Stimulated activated naive B cell treated with anti-CD40 and anti-IgM and Interleukin-4, amounts not matched to agents 10 μg/mL and 1 μg/mL and 100 μg/mL, for 72 hours (primary cell): ENCODE results near the gene TELO2.
A peak's percentile ranks its signal among the peaks of the same experiment; 100 is the strongest.

Experiments used
- ATAC-seq, 2 donors: fragments of 150-1000 bp; cut with Tn5 transposase; replicated peaks; 2 replicates each; pipeline ENCODE4 v1.10.0; 2021; ENCODE audit warnings: moderate library complexity in 1 of 2
- DNase-seq: peaks from one replicate; pipeline ENCODE4 v3.0.0; 2021
- H3K27ac Mint-ChIP-seq: one replicate; pipeline ENCODE4 v1.8.0; 2022; ENCODE audit warnings: mild to moderate bottlenecking, mixed read lengths
- H3K27me3 Mint-ChIP-seq, 2 donors: one replicate each; pipeline ENCODE4 v1.8.0; 2022; ENCODE audit warnings: mixed read lengths in 2 of 2
- H3K36me3 Mint-ChIP-seq, 2 donors: one replicate each; pipeline ENCODE4 v1.8.0; 2022; ENCODE audit warnings: mixed read lengths in 2 of 2, mild to moderate bottlenecking in 1 of 2
- H3K4me1 Mint-ChIP-seq, 2 donors: one replicate each; pipeline ENCODE4 v1.8.0; 2022; ENCODE audit warnings: mixed read lengths in 2 of 2, mild to moderate bottlenecking in 1 of 2
- H3K4me3 Mint-ChIP-seq, 2 donors: one replicate each; pipeline ENCODE4 v1.8.0; 2022; ENCODE audit warnings: mild to moderate bottlenecking in 2 of 2, mixed read lengths in 2 of 2, moderate library complexity in 1 of 2
- H3K9me3 Mint-ChIP-seq, 2 donors: one replicate each; pipeline ENCODE4 v1.8.0; 2022; ENCODE audit warnings: mixed read lengths in 2 of 2, mild to moderate bottlenecking in 1 of 2

TELO2 gene

DNA sequence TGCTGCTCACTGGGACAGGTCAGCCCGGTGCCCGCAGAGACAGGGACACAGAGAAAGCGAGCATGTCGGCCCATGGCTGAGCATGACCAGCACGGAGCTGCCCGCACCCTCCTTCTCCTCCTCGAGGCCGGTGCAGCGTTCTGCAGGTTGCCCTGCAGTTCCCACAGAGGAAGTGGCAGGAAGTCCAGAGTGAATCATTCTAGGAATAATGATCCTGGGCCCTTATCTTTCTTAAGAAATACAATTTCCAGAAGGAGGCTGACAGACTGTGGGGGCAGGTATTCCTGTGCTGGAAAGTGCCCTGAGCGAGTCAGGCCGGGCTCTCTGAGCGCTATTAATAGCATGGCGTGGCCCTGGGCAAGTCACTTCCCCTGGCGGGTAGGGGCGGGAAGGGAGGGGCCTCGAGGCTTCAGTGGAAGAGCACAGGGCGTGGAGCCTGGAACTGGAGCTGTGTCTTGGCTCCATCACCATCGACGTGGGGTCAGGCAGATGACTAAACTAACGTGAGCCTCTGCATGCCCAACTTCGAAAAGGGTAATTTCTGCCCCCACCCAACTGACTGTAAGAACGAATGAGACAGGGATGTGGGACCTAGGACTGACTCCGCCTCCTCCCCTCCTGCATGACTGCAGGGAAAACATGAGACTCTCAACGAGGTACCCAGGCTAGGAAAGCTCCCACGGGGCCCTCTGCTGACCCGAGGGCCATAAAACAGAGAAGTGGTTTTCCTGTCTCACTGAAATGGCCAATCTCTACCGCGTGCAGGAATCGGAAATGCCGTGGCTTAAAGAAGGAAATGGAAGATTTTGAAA lies 50.1 kb downstream of the TELO2 start:
- peaks cover 0 to 6% of the 10 kb centered on the region in 2 donors for H3K36me3 Mint-ChIP-seq
- H3K4me3 Mint-ChIP-seq, result peak overlapping the region; percentile 66 to 76
- H3K27ac Mint-ChIP-seq, result peak overlapping the region; percentile 95
- H3K27me3 Mint-ChIP-seq, result no peaks in the 10 kb centered on the region
- DNase-seq (peak; percentile 55), ATAC-seq (peak; percentile 79 to 86)
- no peaks in the 10 kb centered on the region for H3K9me3 Mint-ChIP-seq
- peaks cover 26 to 39% of the 10 kb centered on the region in 2 donors for H3K4me1 Mint-ChIP-seq

DNA sequence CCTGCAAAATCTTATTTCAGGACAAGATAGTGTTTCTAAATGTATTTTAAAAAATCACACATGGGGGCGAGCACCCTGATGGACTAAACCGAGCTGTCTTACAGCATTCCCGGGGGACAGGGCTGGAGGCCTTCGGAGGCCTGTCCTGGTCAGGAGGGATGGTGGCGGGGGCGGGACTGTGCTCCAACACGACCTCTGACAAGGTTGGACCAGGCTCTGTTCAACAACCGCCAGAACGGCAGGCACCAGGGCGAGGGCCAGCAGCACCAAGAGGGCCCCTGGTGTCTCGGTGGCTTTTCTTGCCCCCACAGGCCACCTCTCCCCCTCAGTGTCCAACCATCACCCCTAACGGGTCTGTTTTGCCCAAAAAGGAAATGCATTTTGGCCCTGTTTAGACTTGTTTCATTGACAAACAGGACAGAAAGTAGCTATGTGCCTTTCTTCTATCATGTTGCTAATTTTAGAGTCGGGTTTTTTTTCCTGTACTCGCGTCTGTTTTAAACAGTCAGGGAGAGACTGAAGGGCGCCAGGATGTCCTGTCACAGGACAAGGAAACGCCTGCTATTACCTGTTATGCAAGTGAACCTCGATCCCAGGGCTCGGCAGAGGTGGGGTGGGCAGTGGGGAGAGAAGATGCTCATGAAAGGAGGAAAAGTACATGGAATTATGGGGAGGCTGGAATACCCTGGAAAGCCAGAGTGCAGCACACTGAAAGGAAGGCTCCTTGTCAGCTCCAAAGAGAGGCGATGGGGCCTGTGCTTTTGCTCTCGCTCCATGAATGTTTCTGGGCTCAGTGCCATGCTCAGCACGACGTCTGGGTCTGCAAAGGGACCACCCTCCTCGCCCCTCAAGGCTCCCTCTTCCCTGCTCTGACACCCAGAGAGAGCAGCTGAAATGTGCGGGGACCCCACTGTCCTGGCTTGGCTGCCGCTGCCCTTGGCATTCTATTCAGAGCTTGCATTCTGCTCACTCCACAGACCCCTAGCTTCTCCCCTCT lies 52.2 kb downstream of the TELO2 start:
- DNase-seq (no peak), ATAC-seq (no peak)
- H3K27ac Mint-ChIP-seq, result peak overlapping the region; percentile 33
- H3K27me3 Mint-ChIP-seq, result no peaks in the 10 kb centered on the region
- no peaks in the 10 kb centered on the region for H3K9me3 Mint-ChIP-seq
- H3K4me1 Mint-ChIP-seq, result peaks cover 13 to 27% of the 10 kb centered on the region in 2 donors
- H3K4me3 Mint-ChIP-seq, result no peak overlapping the region
- H3K36me3 Mint-ChIP-seq, result peaks cover 0 to 6% of the 10 kb centered on the region in 2 donors

DNA sequence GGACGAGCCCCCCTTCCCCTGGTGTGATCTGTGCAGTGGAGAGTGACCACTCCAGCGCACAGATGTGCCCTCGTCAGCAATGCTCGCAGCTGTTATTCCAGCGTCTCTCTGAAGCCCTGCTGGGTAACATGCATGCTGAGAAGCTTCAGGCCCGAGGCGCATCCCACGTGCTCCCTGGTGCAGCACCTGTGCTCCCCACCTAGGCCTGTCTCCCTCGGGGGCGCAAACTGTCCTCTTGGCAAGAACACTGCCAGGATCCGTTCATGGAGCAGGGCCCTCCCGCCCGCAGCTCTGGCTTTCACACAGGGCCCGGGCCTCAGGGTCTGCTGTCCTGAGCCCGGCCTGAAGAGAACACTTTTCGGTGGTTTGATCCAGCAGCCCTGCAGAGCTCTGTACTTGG lies 53.3 kb downstream of the TELO2 start:
- no peak for DNase-seq
- H3K27me3 Mint-ChIP-seq, result no peaks in the 10 kb centered on the region
- H3K27ac Mint-ChIP-seq, result no peak overlapping the region
- H3K4me3 Mint-ChIP-seq, result no peak overlapping the region
- peaks cover 14 to 27% of the 10 kb centered on the region in 2 donors for H3K4me1 Mint-ChIP-seq
- ATAC-seq, result no peak
- H3K36me3 Mint-ChIP-seq, result peaks cover 0 to 6% of the 10 kb centered on the region in 2 donors
- H3K9me3 Mint-ChIP-seq, result no peaks in the 10 kb centered on the region

- ATAC-seq (no peak), DNase-seq (no peak)
- Mint-ChIP-seq H3K27me3 (no peaks in the 10 kb centered on the region), H3K4me1 (peaks cover 14 to 19% of the 10 kb centered on the region in 2 donors), H3K36me3 (peaks cover 0 to 14% of the 10 kb centered on the region in 2 donors), H3K27ac (no peak overlapping the region), H3K4me3 (no peak overlapping the region), H3K9me3 (no peaks in the 10 kb centered on the region)
Observed at GRCh38 chr16:1548233-1548632, 55.1 kb downstream of the TELO2 start.

- Mint-ChIP-seq H3K27ac (no peak overlapping the region), H3K36me3 (peaks cover 0 to 13% of the 10 kb centered on the region in 2 donors), H3K4me3 (no peak overlapping the region), H3K4me1 (peaks cover 10 to 15% of the 10 kb centered on the region in 2 donors), H3K9me3 (no peaks in the 10 kb centered on the region), H3K27me3 (no peaks in the 10 kb centered on the region)
- ATAC-seq (no peak), DNase-seq (no peak)
Observed at GRCh38 chr16:1548727-1549126, 55.6 kb downstream of the TELO2 start.

DNA sequence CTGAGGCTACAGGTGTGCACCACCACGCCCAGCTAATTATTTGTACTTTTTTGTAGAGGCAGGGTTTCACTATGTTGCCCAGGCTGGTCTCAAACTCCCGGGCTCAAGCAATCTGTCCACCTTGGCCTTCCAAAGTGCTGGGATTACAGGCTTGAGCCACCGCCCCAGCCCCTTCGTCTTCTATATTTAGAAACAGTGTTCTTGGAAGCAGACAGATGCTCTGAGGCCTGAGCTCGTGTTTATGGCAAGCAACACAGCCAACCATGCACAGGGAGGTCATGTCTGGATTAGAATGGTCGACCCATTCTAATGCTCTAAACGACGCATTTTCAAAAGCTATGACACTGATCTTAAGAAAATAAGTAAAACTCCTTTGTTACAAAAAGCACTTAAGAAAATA lies 56.9 kb downstream of the TELO2 start:
- H3K4me3 Mint-ChIP-seq, result no peak overlapping the region
- no peaks in the 10 kb centered on the region for H3K27me3 Mint-ChIP-seq
- peak overlapping the region; percentile 59 for H3K27ac Mint-ChIP-seq
- H3K9me3 Mint-ChIP-seq, result no peaks in the 10 kb centered on the region
- DNase-seq, result no peak
- peaks cover 0 to 15% of the 10 kb centered on the region in 2 donors for H3K36me3 Mint-ChIP-seq
- peaks cover 10% of the 10 kb centered on the region in 2 donors for H3K4me1 Mint-ChIP-seq
- ATAC-seq, result no peak

DNA sequence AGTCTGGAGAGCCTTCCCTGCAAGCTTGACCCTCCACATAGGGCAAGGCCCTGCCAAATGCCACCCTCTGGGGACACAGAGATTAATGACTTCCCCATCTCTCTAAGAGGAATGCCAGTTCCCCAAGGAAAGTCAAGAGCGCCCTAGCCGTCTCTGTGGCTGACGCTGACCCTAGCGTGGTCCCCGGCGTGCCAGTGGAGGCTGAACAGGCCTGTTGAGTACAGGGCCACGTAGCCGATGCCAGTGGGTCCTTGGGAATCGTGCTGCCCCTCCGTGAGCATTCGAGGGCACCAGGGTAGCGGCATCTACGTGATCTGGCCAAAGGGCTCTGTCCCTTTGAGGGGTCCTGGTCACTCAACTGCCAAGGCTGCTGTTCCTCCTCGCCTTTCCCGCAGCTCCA lies 57.5 kb downstream of the TELO2 start:
- H3K27me3 Mint-ChIP-seq, result no peaks in the 10 kb centered on the region
- DNase-seq (no peak), ATAC-seq (no peak)
- H3K27ac Mint-ChIP-seq, result no peak overlapping the region
- peaks cover 4 to 6% of the 10 kb centered on the region in 2 donors for H3K4me1 Mint-ChIP-seq
- no peaks in the 10 kb centered on the region for H3K9me3 Mint-ChIP-seq
- peaks cover 3 to 19% of the 10 kb centered on the region in 2 donors for H3K36me3 Mint-ChIP-seq
- H3K4me3 Mint-ChIP-seq, result no peak overlapping the region

DNA sequence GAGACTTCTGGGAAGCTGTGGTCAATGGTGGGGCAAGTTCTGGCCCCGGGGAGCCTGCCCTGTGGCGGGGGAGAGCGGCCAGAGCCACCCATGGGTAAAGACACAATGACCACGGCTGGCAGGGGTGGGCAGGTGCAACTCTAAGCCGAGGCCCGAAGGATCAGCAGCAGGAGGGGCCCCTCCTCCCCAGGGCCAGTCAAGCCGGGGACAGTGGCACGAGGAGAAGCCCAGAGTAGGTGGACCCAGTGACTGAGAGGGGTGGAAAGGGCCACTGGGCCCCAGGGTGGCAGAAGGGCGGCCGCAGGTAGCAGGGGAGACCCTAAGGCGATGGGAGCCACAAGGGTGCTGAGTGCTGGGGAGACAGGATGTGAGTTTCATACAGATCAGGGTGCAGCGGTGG lies 58.0 kb downstream of the TELO2 start:
- Mint-ChIP-seq H3K4me3 (no peak overlapping the region), H3K4me1 (peaks cover 0 to 4% of the 10 kb centered on the region in 2 donors), H3K27me3 (no peaks in the 10 kb centered on the region), H3K36me3 (peaks cover 3 to 19% of the 10 kb centered on the region in 2 donors), H3K9me3 (no peaks in the 10 kb centered on the region), H3K27ac (peak overlapping the region; percentile 47)
- ATAC-seq (no peak), DNase-seq (no peak)

DNA sequence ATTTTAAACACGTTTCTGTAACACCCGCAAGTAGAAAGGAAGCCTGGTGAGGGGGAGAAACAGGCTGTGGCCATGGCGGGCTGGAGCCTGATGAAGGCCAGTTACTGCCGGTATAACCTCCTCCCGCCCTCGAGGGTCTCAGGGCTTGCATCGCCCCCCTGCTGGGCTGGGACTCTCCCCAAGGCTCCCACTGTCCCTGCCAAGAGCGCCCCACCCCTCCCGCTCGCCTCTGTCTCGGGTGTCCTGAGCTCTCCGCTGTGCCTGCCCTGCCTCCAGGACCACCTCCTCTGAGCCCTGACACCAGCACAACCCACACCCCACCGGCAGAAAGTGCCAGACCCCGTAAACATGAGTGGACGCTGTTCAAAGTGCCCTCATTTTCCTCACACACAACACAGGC lies 59.0 kb downstream of the TELO2 start:
- Mint-ChIP-seq H3K9me3 (no peaks in the 10 kb centered on the region), H3K4me3 (no peak overlapping the region), H3K4me1 (peaks cover 0 to 2% of the 10 kb centered on the region in 2 donors), H3K27ac (no peak overlapping the region), H3K27me3 (no peaks in the 10 kb centered on the region), H3K36me3 (peaks cover 3 to 19% of the 10 kb centered on the region in 2 donors)
- DNase-seq, result no peak
- no peak for ATAC-seq

DNA sequence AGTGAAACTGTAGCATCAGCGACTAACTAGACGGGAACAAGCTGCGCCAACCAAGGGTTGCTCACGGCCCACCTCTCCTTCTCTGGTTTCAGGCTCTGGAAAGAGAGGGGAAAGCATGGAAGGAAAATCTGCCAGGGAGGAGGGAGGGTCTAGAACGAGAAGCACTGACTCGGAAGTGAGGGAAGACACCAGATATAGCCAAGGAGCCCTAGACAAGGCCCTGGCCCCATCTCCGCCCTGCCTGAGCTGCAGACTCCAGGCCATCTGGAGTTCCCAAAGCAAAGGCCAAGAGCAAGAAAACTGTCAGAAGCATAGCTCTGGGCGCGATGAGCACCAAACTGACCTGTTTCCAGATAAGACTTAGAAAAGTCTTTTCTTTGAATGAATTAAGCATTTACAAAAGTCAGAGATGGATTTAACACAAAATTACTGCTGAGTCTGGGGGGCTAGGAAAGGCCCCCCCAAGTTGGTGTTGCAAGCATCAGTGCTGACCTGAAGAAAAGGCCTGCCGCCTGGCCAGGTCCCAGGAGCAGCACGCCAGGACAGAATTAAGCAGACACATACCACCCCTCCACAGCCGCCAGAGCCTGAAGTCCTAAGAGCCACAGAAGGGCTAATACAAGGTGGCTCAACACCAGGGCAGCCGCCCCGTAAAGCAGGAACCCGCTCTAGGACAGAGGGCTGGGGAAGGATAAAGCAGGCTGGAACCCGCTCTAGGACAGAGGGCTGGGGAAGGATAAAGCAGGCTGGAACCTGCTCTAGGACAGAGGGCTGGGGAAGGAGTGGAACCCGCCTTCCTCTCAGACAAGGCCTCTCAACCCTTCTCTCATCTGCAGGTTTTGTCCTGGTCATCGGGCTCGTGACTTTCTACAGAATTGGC lies 61.0 kb downstream of the TELO2 start:
- peaks cover 0 to 2% of the 10 kb centered on the region in 2 donors for H3K4me1 Mint-ChIP-seq
- H3K36me3 Mint-ChIP-seq, result peaks cover 3 to 23% of the 10 kb centered on the region in 2 donors
- no peaks in the 10 kb centered on the region for H3K9me3 Mint-ChIP-seq
- DNase-seq (no peak), ATAC-seq (no peak)
- no peaks in the 10 kb centered on the region for H3K27me3 Mint-ChIP-seq
- H3K27ac Mint-ChIP-seq, result no peak overlapping the region
- H3K4me3 Mint-ChIP-seq, result no peak overlapping the region

- H3K4me3 Mint-ChIP-seq, result no peak overlapping the region
- H3K27me3 Mint-ChIP-seq, result no peaks in the 10 kb centered on the region
- H3K4me1 Mint-ChIP-seq, result peaks cover 0 to 2% of the 10 kb centered on the region in 2 donors
- ATAC-seq, result no peak
- DNase-seq, result no peak
- no peaks in the 10 kb centered on the region for H3K9me3 Mint-ChIP-seq
- no peak overlapping the region for H3K27ac Mint-ChIP-seq
- peaks cover 3 to 25% of the 10 kb centered on the region in 2 donors for H3K36me3 Mint-ChIP-seq
Observed at GRCh38 chr16:1554826-1555445, 61.8 kb downstream of the TELO2 start.

GRCh38 chr16:1556254-1556653 lies 63.1 kb downstream of the TELO2 start:
- H3K36me3 Mint-ChIP-seq, result peaks cover 7 to 26% of the 10 kb centered on the region in 2 donors
- no peaks in the 10 kb centered on the region for H3K27me3 Mint-ChIP-seq
- H3K9me3 Mint-ChIP-seq, result no peaks in the 10 kb centered on the region
- DNase-seq, result no peak
- no peak overlapping the region for H3K4me3 Mint-ChIP-seq
- ATAC-seq, result no peak
- no peak overlapping the region for H3K27ac Mint-ChIP-seq
- no peaks in the 10 kb centered on the region for H3K4me1 Mint-ChIP-seq

DNA sequence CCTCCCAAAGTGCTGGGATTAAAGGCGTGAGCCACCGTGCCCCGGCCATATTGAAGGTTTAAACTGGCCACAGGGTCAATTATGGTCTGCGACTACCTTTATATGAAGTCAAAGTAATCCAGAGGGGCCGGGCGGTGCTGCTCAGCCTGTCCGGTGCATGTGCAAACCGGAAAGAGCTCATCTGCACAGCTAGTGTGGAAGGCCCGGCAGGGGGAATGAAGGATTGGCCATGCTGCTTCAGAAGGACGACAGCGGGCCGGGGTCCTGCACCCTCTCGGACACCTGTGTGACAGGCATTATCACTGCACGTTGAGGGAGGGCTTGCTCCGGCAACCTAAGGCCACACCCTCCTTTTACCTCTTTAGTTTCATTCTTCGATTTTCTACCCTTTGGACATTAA lies 63.9 kb downstream of the TELO2 start:
- no peak overlapping the region for H3K4me3 Mint-ChIP-seq
- H3K9me3 Mint-ChIP-seq, result no peaks in the 10 kb centered on the region
- DNase-seq, result no peak
- no peaks in the 10 kb centered on the region for H3K27me3 Mint-ChIP-seq
- no peaks in the 10 kb centered on the region for H3K4me1 Mint-ChIP-seq
- no peak for ATAC-seq
- H3K27ac Mint-ChIP-seq, result no peak overlapping the region
- peaks cover 10 to 26% of the 10 kb centered on the region in 2 donors for H3K36me3 Mint-ChIP-seq
